ENCODE measurements around the gene RPL31.

RPL31 gene

GRCh38 chr2:101001691-101002561 is at the start of gene RPL31:
TSS of gene RPL31 (plus strand) at chr2:101002289. CDS start at chr2:101002702, 413 bp downstream.
- DNase-seq, result peak; percentile 95

GRCh38 chr2:100952512-100952911 is 49.6 kb upstream of the RPL31 start:
- DNase-seq, result no peak

DNA sequence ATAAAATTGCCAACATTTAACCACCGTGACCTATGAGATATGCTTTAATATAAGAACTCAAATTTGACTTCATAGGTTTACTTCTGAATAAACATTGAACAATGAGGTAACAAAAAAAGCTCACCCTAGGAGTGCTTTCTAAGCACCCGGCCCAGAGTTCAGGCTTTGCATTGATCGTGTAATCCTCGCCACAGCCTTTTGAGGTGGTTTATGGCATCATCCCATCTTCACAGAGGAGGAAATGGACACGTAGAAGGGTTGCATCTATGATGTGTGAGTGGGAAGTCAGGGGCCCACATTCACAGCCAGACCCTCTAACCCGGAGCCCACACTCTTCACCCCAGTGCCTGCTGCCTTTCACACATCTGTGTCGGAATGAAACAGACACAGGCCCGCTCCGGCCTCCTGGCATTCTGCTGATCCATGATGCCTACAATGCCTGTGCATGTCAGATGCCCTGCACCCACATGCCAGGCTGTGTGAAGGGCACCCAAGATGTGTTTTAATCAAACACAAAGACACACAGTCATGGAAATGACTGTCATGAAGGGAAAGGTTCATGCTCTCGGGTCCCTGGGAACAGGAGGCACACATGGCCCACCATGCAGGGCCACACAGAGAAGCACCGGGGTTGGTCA is 48.6 kb upstream of the RPL31 start:
- no peak for DNase-seq

GRCh38 chr2:100954044-100954420 is 48.1 kb upstream of the RPL31 start:
- no peak for DNase-seq

- DNase-seq, result no peak
Observed at GRCh38 chr2:100955226-100955625, 46.9 kb upstream of the RPL31 start.

GRCh38 chr2:100956081-100956480 is 46.0 kb upstream of the RPL31 start:
- DNase-seq, result no peak

DNA sequence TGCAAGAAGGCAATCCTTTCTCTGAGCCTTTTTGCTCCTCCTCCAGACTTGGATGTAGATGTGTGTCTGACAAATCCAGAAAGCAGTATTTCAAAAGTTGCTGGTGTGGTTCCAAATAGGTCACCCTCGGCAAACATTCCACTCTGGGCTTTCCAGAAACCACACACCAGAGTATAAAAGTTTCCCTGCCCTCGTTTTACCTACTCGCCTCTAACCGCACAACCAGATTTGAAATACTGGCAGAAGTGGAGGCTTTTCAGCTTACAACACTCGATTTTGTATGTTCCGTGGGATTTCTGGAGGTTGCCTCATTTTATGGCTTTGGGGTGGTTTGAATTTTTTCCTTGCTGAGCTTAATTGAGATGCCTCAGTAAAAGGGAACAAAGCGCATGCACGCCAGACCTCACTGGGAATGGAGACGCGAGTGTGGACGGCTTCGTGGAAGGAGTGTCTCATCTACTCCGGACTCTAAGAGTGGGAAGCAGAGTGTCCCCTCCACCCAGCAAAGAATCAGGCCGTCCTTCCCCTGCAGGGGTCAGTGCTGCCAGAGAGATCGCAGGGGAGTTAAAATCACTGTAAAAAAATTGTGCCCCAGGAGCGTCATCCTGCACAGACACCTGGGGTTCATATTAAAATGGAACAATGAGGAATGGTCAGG is 44.0 kb upstream of the RPL31 start:
- DNase-seq, result no peak

- no peak for DNase-seq
Observed at GRCh38 chr2:100959225-100959880, 42.7 kb upstream of the RPL31 start.

DNA sequence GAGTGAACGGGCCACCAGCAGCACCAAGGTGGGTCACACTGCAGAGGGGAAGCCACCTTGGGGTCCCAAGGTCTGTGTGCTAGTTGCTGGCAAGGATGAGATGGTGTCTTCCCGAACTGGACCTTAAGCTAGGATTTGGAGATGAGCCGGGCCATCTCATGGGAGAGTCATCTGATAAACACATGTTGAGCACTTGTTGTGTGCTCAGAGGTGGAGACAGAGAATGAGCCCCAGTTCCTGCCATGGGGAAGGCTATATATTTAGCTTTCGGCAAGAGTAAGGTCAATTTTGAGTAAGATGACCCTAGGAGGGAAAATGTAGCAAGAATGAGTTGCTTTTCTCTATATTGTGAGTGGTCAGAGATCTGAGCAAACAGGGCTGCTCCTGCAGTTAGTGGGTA is 41.4 kb upstream of the RPL31 start:
- no peak for DNase-seq

DNA sequence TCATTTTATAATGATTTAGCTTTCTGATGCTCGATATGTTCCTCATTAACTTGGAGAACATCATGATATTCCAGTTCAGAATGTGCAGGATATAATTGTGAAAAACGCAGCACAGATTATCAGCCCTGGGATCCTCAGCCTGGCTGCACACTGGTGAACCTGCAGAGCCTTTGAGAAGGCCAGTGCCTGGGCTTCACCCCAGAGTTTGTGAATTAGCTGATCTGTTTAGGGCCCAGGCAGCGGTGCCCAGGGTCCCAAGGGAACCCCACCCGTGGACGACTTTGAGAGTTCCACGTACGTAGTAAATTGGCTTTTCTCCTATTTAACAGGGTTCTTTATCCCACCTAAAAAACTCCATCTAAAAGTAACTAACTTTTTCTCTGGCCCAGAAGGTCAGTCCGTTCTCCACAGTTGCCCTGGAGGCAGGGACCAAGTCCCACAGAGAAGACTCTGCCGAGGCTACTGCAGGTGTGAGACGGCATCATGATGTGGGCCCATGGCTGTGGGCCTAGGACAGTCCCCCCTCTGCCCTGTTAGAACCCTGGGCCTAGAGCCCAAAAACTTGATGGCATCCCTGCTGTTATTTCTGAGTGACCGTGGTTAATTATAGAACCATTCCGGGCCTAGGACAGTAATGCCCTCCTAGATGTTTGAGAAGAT is 39.6 kb upstream of the RPL31 start:
- DNase-seq, result no peak

- no peak for DNase-seq
Observed at GRCh38 chr2:100963026-100963375, 39.1 kb upstream of the RPL31 start.

DNA sequence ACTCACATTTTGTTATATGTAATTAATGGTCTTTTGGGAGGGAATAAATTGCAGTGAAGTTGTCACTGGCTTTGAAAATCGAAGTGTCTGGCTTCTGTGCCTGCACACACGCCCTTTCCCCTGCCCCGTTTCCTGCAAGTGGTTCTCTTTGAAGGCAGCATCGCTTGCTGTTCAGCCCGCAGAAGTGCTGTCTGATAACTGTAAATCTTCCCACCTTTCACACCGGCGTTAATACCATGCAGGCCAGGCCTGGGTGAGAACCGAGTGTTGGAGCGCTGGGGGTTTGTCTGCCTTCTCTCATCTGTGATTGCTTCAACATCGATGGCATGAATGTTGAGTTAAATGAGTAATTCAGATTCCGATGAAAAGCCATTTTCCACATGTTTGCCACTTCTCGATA is 37.9 kb upstream of the RPL31 start:
- no peak for DNase-seq

DNA sequence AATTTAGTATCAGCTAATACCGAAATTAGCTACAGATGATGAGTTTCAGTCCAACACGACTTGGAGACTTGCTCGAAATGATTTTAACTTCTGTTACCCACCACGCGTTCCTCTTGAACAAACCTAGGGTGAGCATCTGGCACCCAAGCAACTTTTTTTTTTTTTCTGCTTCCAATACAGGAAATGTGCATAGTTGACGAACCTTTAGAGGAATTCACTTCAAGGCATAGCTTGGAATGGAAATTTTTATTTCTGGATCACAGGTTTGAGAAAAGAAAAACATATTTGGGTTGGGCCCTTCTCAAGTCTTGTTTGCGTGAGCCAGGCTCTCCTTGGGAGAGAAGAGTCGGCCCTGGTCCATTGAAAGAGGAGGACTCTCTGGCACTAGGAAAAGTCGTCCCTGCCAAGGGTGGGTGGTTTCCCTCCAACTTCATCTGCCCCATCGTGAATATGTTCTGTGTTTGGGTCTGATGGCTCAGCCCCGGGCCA is 37.4 kb upstream of the RPL31 start:
- no peak for DNase-seq

DNA sequence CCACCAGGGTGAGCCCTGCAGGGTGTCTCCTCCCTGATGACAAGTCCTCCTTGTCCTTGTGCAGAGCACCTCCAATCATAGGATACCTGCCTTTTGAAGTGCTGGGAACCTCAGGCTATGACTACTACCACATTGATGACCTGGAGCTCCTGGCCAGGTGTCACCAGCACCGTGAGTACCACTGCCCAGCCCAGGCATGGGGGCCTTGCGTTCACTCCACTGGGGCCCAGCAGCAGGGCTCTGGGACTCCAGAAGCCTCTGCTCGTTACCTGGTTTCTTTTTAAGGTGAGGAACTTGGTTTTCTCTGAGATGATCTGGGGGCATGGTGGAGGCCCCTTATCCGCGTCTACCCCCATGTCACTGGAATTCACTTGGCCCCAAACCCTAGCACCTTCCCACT is 36.5 kb upstream of the RPL31 start:
- DNase-seq, result no peak

- no peak for DNase-seq
Observed at GRCh38 chr2:100967716-100968115, 34.4 kb upstream of the RPL31 start.

DNA sequence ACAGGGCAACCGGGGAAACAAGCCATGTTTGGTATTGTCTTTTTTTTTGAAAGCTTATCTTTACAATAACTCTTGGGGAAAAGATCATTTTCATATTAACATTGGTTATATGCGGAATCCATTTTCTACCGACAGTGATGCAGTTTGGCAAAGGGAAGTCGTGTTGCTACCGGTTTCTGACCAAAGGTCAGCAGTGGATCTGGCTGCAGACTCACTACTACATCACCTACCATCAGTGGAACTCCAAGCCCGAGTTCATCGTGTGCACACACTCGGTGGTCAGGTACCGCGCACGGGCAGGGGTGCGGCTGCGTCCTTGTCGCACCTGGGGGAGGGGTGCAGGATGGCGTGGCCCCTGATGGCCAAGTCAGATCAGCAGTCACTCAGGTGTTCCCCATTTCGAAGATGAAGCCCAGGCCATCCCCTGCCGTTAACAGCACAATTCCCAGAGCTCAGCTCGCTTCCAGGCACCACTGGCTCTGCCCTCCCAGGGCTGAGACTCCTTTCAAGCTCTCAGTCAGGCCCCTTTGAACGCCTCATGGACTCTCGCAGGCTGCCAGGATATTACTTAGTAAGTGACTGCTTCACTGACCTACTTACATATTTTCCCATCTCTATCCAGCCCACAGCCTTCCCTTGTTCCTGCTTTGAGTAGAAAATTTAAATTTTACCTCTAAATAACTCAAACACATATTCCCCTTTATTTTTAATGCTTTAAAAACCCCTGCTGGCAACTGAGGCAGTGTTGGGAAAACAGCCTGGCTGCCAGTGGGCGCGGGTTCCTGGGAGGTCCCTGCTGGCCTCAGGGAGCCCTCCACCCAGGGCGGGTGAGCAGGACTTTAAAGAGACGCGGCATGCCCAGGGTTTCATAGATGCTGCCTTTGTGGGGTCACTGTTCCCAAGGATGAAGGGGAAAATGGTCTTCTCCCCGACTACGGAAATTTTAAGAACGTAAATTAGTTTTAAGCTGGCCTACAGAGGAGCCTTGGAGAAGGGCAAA is 33.6 kb upstream of the RPL31 start:
- DNase-seq, result no peak

DNA sequence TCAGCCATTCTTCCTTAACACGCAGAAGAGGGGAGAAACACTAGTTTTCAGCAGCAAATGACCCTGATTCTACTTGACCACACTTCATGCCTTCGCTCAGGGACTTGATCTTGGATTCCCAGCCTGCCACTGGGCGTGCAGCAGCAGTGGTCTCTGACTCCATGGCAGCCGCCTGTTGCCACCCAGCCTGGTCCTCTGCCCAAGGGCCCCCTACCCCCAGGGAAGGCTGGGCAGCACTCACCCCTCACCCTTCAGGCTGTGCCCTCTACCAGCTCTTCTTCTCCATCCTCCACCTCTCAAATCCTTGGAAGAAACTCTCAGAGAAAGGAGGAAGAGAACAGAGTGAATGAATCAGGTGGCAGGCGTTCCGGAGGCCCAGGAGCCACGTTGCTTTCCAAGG is 32.1 kb upstream of the RPL31 start:
- DNase-seq, result no peak

- no peak for DNase-seq
Observed at GRCh38 chr2:100971221-100971620, 30.9 kb upstream of the RPL31 start.

DNA sequence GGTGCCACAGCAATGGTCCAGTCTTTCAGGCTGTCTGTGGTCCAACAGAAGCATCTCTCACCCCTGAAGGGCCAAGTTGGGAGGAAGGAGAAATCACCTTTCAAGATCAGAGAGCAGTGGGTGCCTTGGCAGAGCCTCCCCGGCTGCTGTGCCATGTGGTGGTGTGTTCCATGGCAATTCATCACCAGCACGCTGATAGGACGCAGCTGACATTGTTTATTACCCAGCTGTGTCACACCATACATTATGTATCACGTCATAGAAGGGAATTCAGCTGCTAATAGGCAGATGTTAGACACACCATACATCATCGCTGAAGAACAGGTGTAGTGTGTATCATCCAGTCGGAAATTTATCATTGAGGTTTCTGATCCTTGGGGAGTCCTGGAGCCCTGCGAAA is 29.6 kb upstream of the RPL31 start:
- peak; percentile 1 for DNase-seq

DNA sequence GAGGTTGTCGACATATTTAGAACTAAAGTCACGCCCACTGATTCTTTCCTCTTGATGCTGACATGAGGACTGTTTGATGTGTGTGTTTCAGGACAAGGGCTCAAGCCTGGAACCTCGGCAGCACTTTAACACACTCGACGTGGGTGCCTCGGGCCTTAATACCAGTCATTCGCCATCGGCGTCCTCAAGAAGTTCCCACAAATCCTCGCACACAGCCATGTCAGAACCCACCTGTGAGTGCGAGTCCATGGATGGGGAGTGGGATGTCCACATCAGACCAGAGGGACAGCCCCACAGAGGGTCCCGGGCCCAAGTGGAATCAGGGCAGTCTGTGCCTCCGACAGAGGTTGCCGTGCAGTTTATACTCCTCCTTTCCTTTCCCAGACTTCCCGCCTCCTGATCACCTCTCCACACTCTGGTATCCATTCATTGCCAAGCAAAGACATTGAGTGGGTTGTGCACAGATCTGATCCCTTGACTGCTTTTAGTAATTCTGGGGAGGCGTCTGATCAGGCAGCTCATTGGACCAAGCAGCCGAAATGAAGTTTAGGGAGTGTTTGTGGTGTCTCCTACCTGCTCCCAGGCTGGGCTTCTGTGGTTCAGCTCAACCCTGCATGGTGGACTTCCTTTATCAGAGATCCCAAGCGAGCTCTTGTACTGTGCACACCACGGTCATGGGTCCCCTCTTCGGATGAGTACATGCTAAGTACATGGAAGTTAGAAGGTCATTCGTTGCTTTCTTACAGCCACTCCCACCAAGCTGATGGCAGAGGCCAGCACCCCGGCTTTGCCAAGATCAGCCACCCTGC is 27.2 kb upstream of the RPL31 start:
- no peak for DNase-seq

DNA sequence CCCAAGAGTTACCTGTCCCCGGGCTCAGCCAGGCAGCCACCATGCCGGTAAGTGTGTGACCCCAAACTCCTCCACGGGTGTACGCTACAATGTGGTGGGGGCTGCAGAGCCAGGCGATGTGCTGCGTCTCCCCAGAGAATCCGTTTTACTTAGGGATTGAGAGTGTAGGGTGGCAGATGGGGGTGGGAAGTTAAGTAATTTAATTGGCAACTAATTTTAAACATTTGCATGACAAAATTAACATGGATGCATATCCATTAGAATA is 26.6 kb upstream of the RPL31 start:
- DNase-seq, result no peak

All from NCI-H69 (cell line).